ENCODE measurements around the gene MEGF11. TPM values are rescaled to one million over a fixed set of nuclear protein-coding genes. Genes with fewer than 3 reads are reported as not detected.

MEGF11 gene
- total RNA-seq, 1 donor, result under 0.01 TPM

DNA sequence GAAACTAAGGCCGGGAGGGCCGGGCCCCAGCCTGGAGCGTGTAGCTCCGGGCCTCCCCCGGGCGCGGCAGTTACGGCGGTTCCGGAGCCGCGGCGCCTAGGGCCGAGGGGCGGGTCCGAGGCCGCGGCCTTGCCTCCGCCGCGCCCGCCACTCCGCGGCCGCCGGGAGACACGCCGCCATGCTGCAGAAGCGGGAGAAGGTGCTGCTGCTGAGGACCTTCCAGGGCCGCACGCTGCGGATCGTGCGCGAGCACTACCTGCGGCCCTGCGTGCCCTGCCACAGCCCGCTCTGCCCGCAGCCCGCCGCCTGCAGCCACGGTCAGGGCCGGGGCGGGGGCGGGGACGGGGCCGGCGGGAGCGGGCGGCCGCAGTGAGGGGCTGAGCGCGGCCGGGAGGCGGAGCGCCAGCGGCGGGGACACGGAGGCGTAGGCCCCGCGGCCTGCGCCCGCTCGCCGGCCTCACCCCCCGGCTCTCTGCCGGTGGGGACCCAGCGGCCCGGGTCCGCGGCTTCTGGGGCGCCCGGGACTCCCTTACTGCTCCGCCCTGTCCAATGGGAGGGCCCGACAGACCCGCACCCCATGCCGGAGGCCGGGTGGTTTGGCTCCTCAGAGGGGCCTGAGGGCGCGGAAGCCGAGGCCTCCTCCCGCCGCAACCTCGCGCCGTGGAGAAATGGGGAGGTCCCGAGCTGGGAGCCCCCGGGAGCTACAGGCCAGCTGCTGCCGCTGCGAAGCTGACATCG lies 40.0 kb upstream of the MEGF11 start, which contains the start of gene DIS3L:
TSS of gene DIS3L (plus strand) at position 150 of the 738 bp plus-strand sequence. CDS start at position 179, 29 bp downstream.
- peak within 1 kb of the TSS; percentile 57 for H3K4me3 ChIP-seq (ENCODE audit: low read depth, low read length)
- peak; percentile 40 for DNase-seq (ENCODE audit: low read depth)
- TF ChIP-seq, protein P1, sequence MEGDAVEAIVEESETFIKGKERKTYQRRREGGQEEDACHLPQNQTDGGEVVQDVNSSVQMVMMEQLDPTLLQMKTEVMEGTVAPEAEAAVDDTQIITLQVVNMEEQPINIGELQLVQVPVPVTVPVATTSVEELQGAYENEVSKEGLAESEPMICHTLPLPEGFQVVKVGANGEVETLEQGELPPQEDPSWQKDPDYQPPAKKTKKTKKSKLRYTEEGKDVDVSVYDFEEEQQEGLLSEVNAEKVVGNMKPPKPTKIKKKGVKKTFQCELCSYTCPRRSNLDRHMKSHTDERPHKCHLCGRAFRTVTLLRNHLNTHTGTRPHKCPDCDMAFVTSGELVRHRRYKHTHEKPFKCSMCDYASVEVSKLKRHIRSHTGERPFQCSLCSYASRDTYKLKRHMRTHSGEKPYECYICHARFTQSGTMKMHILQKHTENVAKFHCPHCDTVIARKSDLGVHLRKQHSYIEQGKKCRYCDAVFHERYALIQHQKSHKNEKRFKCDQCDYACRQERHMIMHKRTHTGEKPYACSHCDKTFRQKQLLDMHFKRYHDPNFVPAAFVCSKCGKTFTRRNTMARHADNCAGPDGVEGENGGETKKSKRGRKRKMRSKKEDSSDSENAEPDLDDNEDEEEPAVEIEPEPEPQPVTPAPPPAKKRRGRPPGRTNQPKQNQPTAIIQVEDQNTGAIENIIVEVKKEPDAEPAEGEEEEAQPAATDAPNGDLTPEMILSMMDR (IDR thresholded peaks at IDR 0.05; ENCODE audit: insufficient read depth, low read depth, low read length), result no peak

DNA sequence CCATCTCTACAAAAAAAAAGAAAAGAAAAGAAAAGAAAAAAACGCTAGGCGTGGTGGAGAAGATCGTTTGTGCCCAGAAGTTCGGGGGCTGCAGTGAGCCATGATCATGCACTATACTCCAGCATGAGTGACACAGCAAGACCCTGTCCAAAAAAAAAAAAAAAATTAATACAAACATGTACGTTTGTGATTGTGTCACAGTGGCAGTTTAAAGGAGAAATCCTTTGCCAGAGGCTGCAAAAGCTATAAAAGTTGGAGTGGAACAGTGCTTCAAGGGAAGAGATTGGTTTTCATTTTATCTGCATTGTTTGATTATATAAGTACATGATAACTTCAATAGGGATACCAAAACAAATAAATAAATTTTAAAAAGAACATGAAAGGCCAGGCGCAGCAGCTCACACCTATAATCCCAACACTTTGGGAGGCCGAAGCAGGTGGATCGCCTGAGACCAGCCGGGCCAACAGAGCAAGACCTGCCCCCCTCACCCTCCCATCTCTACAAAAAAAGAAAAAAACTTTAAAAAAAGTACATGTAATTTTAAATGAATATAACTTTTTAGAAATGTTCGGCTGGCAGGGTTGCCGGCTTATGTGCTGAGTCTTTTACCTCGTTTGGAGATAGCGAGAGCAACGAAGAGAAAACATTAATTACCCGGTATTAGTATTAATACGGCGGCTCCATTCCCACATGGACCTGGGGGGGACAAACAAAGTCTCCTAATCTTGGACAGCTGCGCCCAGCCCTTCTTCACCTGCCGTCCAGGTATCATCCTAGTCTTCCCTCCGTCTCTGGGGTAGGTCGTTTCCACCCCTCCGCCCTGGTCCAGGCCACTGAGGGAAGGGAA lies 39.2 kb upstream of the MEGF11 start:
- TF ChIP-seq, protein P1 (IDR thresholded peaks at IDR 0.05; ENCODE audit: insufficient read depth, low read depth, low read length), result no peak
- DNase-seq (ENCODE audit: low read depth), result no peak

DNA sequence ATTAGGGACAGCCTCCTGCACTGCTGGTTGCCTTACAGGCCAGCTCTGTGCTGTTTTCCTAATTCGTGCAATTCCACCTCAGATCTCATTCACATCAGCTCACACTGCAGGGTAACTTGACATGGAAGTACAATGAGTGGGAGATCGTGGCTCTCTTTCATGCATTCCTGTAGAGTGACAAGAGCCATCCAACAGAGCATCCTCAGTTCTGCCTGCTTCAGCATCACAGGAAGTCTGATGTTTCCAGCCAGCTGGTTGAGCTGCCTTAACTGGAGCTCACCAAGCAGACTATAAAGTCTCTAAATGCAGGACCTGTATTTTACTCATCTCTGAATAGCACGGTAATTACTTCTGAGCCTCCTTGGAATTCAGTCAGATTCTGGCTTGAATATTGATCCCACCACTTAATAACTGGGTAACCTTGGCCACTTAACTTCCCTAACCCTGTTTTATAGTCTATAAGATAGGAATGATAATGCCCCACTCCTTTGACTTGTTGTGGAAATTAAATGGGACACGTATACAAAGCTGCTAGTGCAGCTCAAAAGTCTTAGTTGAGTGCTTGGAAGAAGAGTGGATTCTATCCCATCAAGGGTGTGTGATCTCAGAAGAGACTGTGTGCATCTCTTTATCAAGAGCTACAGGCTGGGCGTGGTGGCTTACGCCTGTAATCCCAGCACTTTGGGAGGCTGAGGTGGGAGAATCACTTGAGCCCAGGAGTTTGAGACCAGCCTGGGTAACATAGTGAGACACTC lies 38.4 kb upstream of the MEGF11 start:
- TF ChIP-seq, protein P1 (IDR thresholded peaks at IDR 0.05; ENCODE audit: insufficient read depth, low read depth, low read length), result no peak
- no peak for DNase-seq (ENCODE audit: low read depth)
- no peak overlapping the region for H3K4me3 ChIP-seq (ENCODE audit: low read depth, low read length)

More for the DNA sequence above, 39.2 kb upstream of the MEGF11 start:
- H3K4me3 ChIP-seq (ENCODE audit: low read depth, low read length), result peak overlapping the region; percentile 57

DNA sequence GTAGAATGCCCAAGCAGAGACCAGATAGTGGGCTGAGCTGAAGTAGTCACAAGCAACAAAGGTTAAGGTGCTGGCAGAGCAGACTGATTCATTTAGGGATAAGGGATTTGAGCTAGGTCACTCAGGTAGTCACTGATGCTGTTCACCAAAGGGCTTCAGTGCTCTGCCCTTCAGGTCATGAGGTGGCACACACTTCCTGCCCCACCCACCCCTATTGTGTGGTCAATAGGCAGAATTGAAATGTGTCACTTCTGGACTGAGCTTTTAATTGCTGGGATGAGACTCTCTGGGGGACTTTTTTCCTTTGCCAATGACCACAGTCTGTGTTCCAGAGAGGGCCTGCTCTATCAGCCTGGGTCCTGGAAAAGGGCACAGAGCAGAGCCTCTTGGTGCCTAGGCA lies 37.0 kb upstream of the MEGF11 start:
- DNase-seq (ENCODE audit: low read depth), result no peak
- TF ChIP-seq, protein P1 (IDR thresholded peaks at IDR 0.05; ENCODE audit: insufficient read depth, low read depth, low read length), result no peak
- H3K4me3 ChIP-seq (ENCODE audit: low read depth, low read length), result no peak overlapping the region

DNA sequence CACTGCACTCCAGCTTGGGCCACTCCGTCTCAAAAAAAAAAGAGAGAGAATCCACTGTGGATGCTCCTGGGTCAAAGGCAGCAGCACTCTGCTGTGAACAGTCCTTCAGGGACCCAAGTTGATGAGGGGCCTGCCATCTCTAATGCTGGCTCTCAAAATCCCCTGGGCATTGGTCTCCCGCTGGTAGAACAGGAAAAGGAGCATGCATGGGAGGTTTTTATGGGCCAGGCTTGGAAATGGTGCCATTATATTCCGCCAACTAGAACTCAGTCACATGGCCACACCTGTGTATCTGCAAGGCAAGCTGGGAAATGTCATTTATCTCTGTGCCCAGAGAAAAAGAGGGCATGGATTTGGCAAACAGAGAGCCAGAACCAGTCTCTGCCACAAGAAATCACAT lies 36.5 kb upstream of the MEGF11 start:
- DNase-seq (ENCODE audit: low read depth), result no peak
- no peak overlapping the region for H3K4me3 ChIP-seq (ENCODE audit: low read depth, low read length)
- TF ChIP-seq, protein P1 (IDR thresholded peaks at IDR 0.05; ENCODE audit: insufficient read depth, low read depth, low read length), result no peak

DNA sequence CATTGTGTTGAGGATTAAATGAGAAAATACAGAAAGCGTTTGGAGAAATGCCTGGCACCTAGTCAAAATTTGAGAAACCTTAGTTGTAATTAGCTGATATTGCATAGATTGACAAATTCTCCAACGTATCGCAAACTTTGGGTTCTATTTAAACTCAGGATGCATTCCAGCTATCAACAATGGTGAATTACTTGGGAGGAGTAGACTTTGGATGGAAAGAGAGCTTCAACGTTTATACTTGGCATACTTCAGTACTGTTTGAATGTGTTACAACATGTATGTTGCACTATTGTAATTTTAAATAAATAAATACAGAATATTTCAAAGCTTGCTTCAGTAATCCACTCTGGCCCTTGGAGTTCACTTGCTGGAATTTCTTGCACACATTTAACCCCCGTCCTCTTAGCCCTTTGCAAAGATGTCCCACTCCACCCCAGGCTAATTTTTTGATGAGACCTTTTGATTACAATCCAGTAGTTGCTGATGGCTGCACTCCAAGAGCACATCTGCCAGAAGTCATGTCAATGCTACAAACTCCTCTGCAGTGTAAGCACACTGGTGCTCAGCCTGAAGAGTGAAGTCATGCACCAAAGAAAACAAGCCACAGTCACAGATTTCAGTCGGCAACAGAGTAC lies 35.1 kb upstream of the MEGF11 start:
- TF ChIP-seq, protein P1 (IDR thresholded peaks at IDR 0.05; ENCODE audit: insufficient read depth, low read depth, low read length), result no peak
- H3K4me3 ChIP-seq (ENCODE audit: low read depth, low read length), result no peak overlapping the region
- peak; percentile 40 for DNase-seq (ENCODE audit: low read depth)

All from fibroblast of villous mesenchyme (primary cell).